Measurements from ENCODE around the gene GSPT1.
A peak's percentile ranks its signal among the peaks of the same experiment; 100 is the strongest.

Gene GSPT1

DNA sequence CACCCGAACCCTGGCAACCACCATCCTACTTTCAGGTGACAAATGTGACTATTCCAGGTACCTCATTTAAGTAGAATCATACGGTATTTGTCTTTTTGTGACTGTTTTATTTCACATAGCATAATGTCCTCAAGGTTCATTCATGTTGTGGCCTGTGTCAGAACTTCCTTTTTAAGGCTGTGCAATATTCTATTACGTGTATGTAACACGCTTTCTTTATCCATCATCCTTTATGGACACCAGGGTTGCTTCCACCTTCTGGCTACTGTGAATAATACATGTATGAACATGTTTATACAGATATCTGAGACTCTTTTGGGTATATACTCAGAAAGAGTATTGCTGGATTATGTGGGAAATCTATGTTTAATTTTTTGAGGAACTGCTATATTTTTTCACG, 35.7 kb downstream of the GSPT1 start:
- peaks cover 88% of the 10 kb centered on the region for H3K36me3 ChIP-seq (ENCODE audit: insufficient read depth, low read length)

DNA sequence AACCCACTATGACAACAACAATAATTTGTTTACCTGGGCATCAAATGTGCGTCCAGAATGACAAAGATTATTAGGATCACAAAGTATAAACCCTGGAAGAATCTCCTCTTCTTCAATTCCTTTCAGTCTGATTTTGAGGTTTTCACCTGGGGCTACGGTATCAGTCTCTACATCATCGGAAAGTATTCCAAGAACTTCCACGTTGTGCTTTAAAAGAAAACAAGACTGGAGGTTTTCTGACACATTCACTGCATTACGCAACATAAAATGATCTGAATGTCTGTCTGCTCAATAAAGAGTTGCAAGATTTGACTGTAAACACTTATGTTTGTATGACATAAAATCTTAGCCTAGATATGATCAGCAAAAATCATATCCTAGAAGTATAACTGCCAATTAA, 38.4 kb downstream of the GSPT1 start:
- no peak for ATAC-seq (ENCODE audit: insufficient read depth, low read depth)
- Histone ChIP-seq H3K4me3 (ENCODE audit: low read depth in 1 of 2, low read length in 2 of 2) (no peak overlapping the region), H3K4me1 (ENCODE audit: insufficient read depth, low read length) (no peaks in the 10 kb centered on the region), H3K9ac (ENCODE audit: low read depth, low read length) (no peak overlapping the region), H3K79me2 (ENCODE audit: insufficient read depth, low read length) (peaks cover 23% of the 10 kb centered on the region), H4K20me1 (ENCODE audit: insufficient read depth, low read length) (peaks cover 5% of the 10 kb centered on the region; the same call in 1 of the 2 replicates), H2AFZ (ENCODE audit: low read depth, low read length) (no peak overlapping the region), H3K4me2 (ENCODE audit: insufficient read depth, low read length) (no peak overlapping the region), H3K36me3 (ENCODE audit: insufficient read depth, low read length) (peaks cover 91% of the 10 kb centered on the region), H3K27ac (ENCODE audit: low read length) (no peak overlapping the region), H3K9me3 (ENCODE audit: insufficient read depth, low read length, severe bottlenecking) (no peaks in the 10 kb centered on the region), H3K27me3 (ENCODE audit: insufficient read depth, low read length, poor library complexity) (no peaks in the 10 kb centered on the region)
- TF ChIP-seq EZH2 (IDR thresholded peaks at IDR 0.05; ENCODE audit: borderline replicate concordance, low read depth, low read length, severe bottlenecking): no peak
- TF ChIP-seq, protein P1, sequence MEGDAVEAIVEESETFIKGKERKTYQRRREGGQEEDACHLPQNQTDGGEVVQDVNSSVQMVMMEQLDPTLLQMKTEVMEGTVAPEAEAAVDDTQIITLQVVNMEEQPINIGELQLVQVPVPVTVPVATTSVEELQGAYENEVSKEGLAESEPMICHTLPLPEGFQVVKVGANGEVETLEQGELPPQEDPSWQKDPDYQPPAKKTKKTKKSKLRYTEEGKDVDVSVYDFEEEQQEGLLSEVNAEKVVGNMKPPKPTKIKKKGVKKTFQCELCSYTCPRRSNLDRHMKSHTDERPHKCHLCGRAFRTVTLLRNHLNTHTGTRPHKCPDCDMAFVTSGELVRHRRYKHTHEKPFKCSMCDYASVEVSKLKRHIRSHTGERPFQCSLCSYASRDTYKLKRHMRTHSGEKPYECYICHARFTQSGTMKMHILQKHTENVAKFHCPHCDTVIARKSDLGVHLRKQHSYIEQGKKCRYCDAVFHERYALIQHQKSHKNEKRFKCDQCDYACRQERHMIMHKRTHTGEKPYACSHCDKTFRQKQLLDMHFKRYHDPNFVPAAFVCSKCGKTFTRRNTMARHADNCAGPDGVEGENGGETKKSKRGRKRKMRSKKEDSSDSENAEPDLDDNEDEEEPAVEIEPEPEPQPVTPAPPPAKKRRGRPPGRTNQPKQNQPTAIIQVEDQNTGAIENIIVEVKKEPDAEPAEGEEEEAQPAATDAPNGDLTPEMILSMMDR (IDR thresholded peaks at IDR 0.05; ENCODE audit: borderline replicate concordance, extremely low read depth, low read length, poor library complexity, severe bottlenecking): no peak
- DNase-seq: no peak

More for the DNA sequence above, 35.7 kb downstream of the GSPT1 start:
- ATAC-seq (ENCODE audit: insufficient read depth, low read depth): no peak
- peaks cover 16% of the 10 kb centered on the region for H3K79me2 ChIP-seq (ENCODE audit: insufficient read depth, low read length)
- no peak overlapping the region for H3K4me2 ChIP-seq (ENCODE audit: insufficient read depth, low read length)
- no peak overlapping the region for H3K27ac ChIP-seq (ENCODE audit: low read length)
- TF ChIP-seq, protein P1 (IDR thresholded peaks at IDR 0.05; ENCODE audit: borderline replicate concordance, extremely low read depth, low read length, poor library complexity, severe bottlenecking): peak; percentile 4
- no peak for TF ChIP-seq EZH2 (IDR thresholded peaks at IDR 0.05; ENCODE audit: borderline replicate concordance, low read depth, low read length, severe bottlenecking)
- H4K20me1 ChIP-seq (ENCODE audit: insufficient read depth, low read length): peaks cover 5% of the 10 kb centered on the region; the same call in 1 of the 2 replicates
- no peak overlapping the region for H3K4me3 ChIP-seq (ENCODE audit: low read depth in 1 of 2, low read length in 2 of 2)
- H3K9me3 ChIP-seq (ENCODE audit: insufficient read depth, low read length, severe bottlenecking): no peaks in the 10 kb centered on the region
- H3K4me1 ChIP-seq (ENCODE audit: insufficient read depth, low read length): no peaks in the 10 kb centered on the region
- H3K9ac ChIP-seq (ENCODE audit: low read depth, low read length): no peak overlapping the region
- no peak overlapping the region for H2AFZ ChIP-seq (ENCODE audit: low read depth, low read length)
- no peaks in the 10 kb centered on the region for H3K27me3 ChIP-seq (ENCODE audit: insufficient read depth, low read length, poor library complexity)
- no peak for DNase-seq

DNA sequence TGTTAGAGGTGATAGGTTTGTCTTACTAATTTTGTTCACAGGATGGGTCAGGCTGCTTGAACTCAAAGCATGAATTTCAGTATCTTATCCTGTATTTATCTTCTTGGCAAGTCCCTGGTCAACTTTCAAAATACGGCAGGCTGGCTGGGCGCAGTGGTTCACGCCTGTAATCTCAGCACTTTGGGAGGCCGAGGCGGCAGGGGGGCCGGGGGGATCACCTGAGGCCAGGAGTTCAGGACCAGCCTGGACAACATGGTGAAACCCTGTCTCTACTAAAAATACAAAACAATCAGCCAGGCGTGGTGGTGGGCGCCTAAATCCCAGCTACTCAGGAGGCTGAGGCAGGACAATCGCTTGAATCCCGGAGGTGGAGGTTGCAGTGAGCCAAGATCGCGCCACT, 39.5 kb downstream of the GSPT1 start:
- H2AFZ ChIP-seq (ENCODE audit: low read depth, low read length): no peak overlapping the region
- no peak for DNase-seq
- peaks cover 21% of the 10 kb centered on the region for H3K79me2 ChIP-seq (ENCODE audit: insufficient read depth, low read length)
- H3K27ac ChIP-seq (ENCODE audit: low read length): no peak overlapping the region
- peaks cover 5% of the 10 kb centered on the region; the same call in 1 of the 2 replicates for H4K20me1 ChIP-seq (ENCODE audit: insufficient read depth, low read length)
- ATAC-seq (ENCODE audit: insufficient read depth, low read depth): no peak
- no peaks in the 10 kb centered on the region for H3K4me1 ChIP-seq (ENCODE audit: insufficient read depth, low read length)
- H3K9me3 ChIP-seq (ENCODE audit: insufficient read depth, low read length, severe bottlenecking): no peaks in the 10 kb centered on the region
- no peak overlapping the region for H3K4me2 ChIP-seq (ENCODE audit: insufficient read depth, low read length)
- TF ChIP-seq, protein P1 (IDR thresholded peaks at IDR 0.05; ENCODE audit: borderline replicate concordance, extremely low read depth, low read length, poor library complexity, severe bottlenecking): no peak
- no peak for TF ChIP-seq EZH2 (IDR thresholded peaks at IDR 0.05; ENCODE audit: borderline replicate concordance, low read depth, low read length, severe bottlenecking)
- H3K9ac ChIP-seq (ENCODE audit: low read depth, low read length): no peak overlapping the region
- no peak overlapping the region for H3K4me3 ChIP-seq (ENCODE audit: low read depth in 1 of 2, low read length in 2 of 2)
- H3K36me3 ChIP-seq (ENCODE audit: insufficient read depth, low read length): peaks cover 91% of the 10 kb centered on the region
- H3K27me3 ChIP-seq (ENCODE audit: insufficient read depth, low read length, poor library complexity): no peaks in the 10 kb centered on the region

DNA sequence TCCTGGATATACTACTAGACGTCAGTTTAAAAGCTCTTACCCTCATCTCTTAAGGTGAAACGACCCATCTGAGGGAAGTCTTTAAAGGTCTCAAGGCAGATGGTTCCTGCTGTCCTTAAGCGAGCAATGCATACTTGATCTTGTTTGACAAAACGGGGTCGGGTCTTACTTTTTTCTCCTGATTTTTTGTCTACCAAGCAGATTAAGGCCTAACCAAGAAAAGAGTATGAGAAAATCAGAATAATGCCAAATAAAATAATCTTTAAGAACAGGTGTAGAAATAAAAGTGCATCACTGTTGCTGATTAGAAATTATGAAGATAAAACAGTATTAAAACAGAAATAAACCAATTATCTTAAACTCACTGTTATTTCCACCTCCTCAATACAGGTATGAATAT, 40.0 kb downstream of the GSPT1 start:
- peaks cover 5% of the 10 kb centered on the region; the same call in 1 of the 2 replicates for H4K20me1 ChIP-seq (ENCODE audit: insufficient read depth, low read length)
- no peak overlapping the region for H2AFZ ChIP-seq (ENCODE audit: low read depth, low read length)
- no peaks in the 10 kb centered on the region for H3K27me3 ChIP-seq (ENCODE audit: insufficient read depth, low read length, poor library complexity)
- no peak for ATAC-seq (ENCODE audit: insufficient read depth, low read depth)
- H3K79me2 ChIP-seq (ENCODE audit: insufficient read depth, low read length): peaks cover 21% of the 10 kb centered on the region
- no peak overlapping the region for H3K4me3 ChIP-seq (ENCODE audit: low read depth in 1 of 2, low read length in 2 of 2)
- H3K36me3 ChIP-seq (ENCODE audit: insufficient read depth, low read length): peaks cover 90% of the 10 kb centered on the region
- no peak overlapping the region for H3K4me2 ChIP-seq (ENCODE audit: insufficient read depth, low read length)
- TF ChIP-seq, protein P1 (IDR thresholded peaks at IDR 0.05; ENCODE audit: borderline replicate concordance, extremely low read depth, low read length, poor library complexity, severe bottlenecking): no peak
- no peak overlapping the region for H3K9ac ChIP-seq (ENCODE audit: low read depth, low read length)
- H3K9me3 ChIP-seq (ENCODE audit: insufficient read depth, low read length, severe bottlenecking): no peaks in the 10 kb centered on the region
- H3K4me1 ChIP-seq (ENCODE audit: insufficient read depth, low read length): no peaks in the 10 kb centered on the region
- no peak overlapping the region for H3K27ac ChIP-seq (ENCODE audit: low read length)
- DNase-seq: no peak

Data from DND-41 (cell line).